Endometrial microvascular endothelial cells (primary cell): ENCODE data around the gene IGIP. TPM values are rescaled to one million over a fixed set of nuclear protein-coding genes. Genes with fewer than 3 reads are reported as not detected.

Experiments
- in situ Hi-C: cut with HindIII; loops from 2 replicates; pipeline ENCODE4 v1.10.0; 2017; ENCODE audit warnings: low sequenced_read_pairs, low pct_unique_long_range_greater_than_20kb; ENCODE audit errors: inconsistent ontology term
- total RNA-seq: library from RNA; depleted of rRNA; stranded (reverse); fragments of >200 nt; gene quantifications from one replicate; pipeline ENCODE4 v1.2.3, GENCODE V29; 2015; ENCODE audit errors: inconsistent ontology term

Gene IGIP
- 1.3 TPM for total RNA-seq

DNA sequence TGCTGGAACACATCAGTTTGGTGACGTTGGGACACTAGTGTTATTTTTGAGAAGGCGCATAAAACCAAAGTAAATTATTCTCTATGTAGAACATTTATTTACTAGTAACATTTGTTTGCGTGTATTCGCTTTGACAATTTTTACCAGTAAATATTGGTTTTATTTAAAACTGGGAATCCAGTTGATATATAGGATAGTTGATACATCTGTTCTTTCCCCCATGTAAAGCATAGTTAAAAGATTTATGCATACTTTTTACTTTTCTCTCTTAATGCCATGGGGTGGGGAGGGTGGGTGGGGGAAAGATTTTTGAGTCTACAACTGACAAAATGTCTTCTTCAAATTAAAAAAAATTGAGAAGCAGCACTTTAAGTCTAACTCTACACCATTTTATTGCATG lies at the start of gene IGIP:
IGIP (plus strand) TSS at position 301 of the 400 bp plus-strand sequence. CDS start 2,540 bp downstream, outside the sequence.
- in situ Hi-C loops: no loop called here

DNA sequence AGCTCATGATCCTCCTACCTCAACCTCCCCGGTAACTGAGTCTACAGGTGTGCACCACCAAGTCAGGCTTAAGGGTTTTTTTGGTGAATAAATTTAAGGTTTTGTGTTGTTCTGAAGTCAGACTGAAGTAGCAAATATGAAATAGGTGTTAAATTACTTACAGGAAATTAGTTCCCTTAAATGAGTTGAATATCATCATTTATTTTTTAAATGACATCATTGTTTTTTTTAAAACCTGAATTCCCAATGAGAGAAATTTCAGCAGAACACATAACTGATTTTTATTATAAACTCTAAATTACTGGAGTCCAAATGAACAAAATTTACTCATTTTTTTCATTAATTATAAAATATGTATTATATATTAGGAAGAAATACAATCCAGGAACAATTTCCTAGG lies 49.6 kb upstream of the IGIP start:
- in situ Hi-C loops: no loop called here

DNA sequence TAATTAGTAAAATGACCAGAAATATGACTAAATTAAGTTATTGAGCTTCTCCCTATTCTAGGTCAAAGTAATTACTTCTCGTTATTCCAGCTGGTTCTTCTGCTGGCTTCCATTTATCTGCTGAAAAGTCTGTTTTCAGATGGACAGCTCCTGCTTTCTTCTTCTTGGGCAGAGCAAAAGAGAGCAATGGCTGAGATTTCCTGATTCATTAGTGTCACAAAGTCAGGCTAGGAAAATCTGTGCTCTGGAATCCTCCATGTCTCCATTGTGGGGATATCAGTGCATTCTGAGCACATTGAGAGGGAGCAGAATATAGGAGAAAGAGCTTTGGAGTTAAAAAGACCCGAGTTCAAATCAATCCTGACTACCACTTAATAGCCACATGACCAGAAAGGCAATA lies 48.9 kb upstream of the IGIP start:
- in situ Hi-C loops: no loop called here

DNA sequence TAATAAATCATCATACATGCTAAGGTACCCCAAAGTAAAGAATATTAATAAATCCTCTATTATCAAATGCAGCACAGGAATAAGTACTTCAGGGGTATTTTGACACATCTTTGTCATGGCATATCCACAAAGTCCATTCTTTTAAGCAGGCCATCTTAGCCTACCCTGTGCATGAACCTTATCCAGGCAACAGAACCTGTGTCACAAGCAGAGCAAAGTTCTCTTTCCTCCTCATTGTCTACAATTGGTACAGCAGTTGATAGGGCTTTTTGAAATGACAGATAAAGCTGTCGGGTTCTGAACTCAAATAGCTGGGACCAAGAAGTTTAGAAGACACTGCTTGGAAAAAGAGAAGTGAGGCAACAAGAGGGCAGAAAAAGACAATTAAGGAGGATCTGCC lies 42.6 kb upstream of the IGIP start:
- in situ Hi-C loops: no loop called here

DNA sequence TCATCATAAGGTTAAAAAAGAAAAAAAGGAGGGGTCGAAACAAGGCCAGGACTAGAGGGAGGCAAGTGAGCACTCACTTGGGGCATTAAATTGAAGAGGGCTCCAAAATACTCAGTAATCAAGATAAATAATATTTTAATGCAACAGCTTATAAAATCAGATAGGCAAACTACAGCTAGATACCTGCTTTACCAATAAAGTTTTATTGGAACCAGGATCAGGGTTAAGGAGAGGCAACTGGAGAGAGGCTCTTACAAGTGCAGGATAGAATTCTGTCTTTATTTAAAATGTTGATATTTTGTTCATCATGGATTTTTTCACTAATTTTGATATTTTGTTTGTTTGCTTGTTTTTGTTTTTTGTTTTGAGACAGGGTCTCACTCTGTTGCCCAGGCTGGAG lies 42.1 kb upstream of the IGIP start:
- in situ Hi-C loops: no loop called here

DNA sequence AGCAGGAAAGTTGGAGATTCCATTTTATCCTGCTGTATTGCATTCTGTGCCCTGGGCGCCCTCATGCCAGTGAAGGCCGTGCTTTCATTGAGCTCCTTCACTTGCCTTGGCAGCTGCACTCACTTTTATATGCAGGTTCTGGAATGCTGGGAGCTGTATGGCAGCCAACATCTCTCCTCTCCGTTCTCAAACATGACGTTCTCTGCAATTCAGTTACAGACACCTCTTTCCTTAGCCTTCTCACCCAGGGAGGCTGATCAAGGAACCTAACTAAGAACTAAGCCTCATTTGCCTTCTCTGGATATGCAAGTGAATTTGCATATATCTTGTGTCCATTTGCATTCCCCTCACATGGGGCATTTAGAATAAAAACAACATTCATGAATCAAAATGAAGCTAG lies 41.2 kb upstream of the IGIP start:
- in situ Hi-C loops: no loop called here

DNA sequence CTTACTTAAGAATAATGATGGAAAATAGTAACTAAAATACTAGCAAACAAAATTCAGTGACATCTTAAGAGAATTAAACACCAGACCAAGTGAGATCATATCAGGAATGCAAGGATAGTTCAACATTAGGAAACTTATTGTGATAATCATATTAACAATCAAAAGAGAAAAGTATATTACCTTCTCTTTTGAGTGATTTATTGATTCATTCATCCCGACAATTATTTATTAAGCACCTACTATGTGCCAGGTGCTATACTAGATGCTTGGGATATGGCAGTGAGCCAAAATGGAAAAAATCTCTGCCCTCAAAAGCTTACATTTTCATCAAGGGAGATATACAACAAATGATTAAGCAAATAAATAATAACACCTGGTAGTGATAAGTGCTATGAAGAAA lies 35.5 kb upstream of the IGIP start:
- in situ Hi-C loops: no loop called here

DNA sequence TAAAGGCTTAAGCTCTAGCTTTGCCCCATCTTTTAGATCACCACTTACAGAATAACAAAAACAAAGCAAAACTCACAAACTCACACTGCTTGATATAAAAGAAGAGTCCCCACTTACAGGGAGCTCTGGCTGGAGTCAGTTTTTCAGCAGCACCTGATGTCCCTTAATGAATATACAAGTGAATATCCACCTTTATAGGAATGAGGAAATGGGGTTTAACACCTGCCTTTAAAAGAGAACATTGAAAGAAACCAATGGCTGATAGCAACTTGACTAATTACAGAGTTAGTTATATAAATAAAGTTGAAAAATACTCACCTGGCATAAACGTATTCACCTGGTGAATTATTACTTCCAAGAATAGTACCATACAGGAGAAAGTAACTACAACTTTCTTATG lies 32.6 kb upstream of the IGIP start:
- in situ Hi-C loops: no loop called here

DNA sequence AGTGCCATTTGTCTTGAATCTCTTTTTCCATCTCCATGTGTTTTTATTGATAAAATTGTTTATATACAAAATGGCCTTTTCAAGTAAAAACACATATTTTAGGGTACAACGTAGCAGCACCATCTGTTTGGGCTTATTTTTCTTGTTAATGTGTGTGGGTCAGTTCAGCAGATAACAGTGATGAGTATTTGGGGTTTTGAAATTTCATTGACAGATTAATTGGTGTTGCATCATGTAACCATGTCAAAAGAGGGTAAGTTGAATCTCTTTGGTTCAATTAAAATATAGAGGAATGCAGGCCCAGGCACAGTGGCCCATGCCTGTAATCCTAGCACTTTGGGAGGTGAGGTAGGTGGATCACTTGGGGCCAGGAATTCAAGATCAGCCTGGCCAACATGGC lies 31.9 kb upstream of the IGIP start:
- in situ Hi-C loops: no loop called here

DNA sequence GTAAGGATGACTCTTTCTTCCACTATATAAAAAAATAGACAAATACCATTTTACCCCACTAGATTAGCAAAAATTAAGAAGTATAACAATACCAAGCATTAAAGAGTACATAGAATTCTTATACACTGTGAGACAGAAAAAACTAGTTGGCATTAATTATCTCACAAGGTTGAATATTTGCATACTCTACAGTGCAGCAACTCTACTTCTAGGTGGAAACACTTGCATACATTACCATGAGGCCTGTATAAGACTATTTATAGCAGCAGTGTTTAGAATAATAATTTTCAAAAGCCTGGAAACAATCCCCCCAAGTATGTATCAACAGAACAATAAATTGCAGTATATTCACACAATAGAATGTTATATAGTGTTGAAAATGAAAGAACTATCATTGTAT lies 30.8 kb upstream of the IGIP start:
- in situ Hi-C loops: no loop called here

DNA sequence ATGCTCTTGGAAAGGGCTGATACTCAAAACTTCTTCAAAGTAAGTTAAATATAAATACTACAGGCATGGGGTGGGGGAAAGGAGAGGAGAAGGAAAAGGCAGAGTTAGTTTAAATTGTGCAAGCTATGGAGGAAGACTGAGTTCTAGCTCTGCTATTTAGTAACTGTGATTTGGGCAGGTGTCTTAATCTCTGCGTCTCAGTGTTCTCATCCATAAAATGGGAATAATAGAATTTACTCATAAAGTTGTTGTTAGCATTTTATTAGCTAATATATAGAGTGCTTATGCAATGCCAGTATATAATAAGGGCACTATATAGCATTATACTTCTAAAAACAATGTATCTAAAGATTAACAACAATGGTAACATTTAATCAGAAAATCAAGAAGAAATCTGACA lies 24.6 kb upstream of the IGIP start:
- in situ Hi-C loops: no loop called here

DNA sequence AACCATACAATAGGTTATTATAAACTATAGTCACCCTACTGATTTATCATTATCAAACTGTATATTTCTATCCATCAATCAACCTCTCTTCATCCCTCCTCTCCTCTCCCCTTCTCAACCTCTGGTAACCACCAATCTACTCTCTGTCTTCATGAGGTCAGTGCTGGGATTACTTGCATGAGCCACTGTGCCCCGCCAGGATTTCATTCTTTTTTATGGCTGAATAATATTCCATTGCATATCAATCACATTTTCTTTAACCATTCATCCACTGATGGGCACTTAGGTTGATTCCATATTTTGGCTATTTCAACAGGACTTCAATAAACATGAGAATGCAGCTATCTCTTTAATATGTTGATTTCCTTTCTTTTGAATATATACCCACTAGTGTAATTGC lies 22.6 kb upstream of the IGIP start:
- in situ Hi-C loops: no loop called here

DNA sequence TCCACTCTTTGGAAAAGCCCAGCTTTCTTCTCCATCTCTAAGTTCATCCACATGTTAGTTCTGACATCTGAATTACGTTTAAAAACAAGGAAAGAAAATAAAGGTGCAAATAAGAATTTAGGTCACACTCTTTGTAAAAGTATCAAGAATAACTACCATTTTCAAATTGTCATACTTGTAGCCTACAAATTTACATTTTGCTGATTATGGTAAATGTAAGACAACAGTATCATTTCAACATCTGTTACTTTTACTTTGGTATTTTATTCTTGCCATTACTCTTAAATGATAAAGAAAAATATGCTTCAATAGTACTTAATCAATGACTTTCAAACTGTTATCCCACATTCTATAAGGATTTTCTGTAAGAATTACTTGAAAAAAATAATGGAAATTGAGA lies 21.6 kb upstream of the IGIP start:
- in situ Hi-C loops: no loop called here

DNA sequence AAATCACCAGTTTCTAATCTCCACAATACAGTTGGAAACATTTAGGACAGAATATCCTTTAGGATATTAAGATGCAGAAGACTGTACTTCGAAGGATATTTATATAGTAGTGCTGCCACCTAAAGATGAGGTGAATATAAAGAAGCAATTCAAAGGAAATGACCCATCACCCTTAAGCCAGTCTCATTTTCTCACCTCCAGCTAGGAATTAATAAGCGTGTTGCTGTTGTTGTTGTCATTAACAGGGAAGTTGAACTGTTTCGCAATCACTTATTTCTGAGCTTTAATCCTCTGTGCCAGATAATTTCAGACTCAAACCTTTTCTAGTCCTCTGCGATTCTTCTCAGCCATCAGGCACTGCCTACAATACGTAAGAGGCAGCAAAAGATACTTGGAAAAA lies 19.6 kb upstream of the IGIP start:
- in situ Hi-C loops: no loop called here

DNA sequence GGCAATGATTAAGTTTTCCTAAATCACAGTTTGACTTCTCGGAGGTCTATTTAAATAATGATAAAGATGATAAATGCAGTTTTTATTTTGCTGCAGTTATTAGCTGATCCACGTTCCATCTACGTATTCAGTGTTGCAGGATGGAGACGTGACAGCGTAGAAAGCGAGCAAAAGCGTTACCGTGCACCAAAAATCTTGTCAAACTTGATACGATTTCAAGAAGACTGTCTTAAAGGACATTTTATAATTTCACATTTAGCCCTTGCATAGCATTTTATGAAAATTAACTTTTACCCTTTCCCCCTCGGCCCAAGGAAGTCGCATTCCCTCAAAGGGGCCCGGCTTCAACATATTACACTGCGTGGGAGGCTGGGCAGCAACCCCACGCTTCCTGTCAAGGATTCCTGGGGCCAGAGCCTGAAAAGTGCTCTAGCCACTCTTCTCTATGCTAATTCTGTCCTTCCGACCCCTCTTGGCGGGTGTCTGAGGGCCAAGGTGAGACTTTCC lies 18.9 kb upstream of the IGIP start:
- in situ Hi-C loops: no loop called here

DNA sequence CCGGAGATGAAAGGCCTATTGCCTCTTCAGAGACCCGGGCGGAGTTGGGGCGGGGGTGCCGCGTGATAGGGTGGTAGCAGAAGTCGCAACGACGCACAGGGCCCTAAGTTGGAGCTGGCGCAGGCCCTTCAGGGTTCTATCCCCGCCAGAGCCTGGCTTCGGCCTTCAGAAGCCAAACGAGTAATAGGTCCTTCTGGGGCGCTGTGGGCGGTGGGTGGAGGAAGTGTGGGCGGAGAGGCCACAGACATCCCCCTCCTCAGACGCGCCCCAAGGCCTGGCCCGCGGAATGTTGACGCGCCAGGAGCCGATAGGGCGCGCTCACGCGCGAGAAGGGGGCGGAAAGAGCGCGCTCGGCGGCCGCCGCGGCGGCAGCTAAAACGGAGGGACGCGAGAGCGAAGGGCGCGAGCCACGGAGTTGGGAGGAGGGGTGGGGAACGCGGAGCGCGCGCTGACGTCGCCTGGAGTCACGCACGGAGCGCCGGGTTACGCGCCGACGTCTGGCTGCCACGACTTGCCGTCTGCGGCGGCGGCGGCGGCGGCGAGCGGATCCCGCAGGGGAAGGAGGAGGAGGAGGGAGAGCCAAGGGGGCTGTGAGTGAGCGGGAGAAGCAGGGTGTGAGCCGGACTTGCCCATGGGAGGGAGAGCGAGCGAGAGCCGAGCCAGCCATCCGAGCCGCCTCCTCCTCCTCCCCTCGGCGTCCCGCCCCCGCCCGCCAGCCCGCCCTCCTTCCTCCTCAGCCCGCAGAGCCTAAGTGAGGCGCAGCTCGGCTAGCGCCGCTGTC lies 18.2 kb upstream of the IGIP start:
- in situ Hi-C loops: no loop called here

DNA sequence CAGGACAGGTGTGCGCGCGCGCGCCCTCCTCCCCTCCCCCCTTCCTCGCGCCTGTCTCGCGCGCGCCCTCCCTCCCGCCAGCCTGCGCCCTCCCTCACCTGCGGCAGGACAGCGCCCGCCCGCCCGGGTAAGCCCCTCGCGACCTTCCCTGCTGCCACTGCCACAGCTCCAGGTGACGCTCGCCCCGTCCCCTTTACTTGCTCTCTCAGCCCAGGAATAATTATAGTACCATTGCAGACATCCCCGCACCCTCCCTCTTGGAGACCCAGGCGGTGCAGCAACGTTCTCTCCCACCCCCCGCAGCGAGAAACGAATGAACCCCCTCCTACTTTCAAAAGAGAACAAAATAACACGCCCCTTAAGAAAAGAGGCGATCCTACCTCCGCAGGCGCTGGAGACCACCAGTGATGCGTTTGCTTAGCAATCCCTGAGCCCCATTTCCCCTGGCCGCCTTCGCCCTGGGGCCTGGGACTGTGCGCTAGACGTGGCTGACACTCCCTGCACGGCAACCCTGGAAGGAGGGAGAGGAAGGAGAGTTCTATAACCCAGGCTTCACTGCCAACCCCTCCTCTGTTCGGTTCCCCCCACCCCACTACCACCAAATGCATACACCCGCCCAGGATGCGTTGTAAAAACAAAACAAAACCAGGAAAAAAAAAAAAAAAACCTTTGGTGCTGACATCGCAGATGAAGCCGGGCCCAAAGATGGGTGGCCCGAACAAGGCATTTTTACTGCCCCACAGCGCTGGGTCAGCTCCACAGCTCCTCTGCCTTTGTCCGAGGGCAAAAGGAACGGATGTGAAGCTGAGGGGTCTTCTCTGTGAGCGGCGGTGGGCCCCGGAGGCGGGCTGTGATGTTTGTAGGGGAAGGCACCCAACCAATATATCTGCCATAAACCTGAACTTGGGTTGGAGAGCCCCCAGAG lies 17.4 kb upstream of the IGIP start:
- in situ Hi-C loops: no loop called here

DNA sequence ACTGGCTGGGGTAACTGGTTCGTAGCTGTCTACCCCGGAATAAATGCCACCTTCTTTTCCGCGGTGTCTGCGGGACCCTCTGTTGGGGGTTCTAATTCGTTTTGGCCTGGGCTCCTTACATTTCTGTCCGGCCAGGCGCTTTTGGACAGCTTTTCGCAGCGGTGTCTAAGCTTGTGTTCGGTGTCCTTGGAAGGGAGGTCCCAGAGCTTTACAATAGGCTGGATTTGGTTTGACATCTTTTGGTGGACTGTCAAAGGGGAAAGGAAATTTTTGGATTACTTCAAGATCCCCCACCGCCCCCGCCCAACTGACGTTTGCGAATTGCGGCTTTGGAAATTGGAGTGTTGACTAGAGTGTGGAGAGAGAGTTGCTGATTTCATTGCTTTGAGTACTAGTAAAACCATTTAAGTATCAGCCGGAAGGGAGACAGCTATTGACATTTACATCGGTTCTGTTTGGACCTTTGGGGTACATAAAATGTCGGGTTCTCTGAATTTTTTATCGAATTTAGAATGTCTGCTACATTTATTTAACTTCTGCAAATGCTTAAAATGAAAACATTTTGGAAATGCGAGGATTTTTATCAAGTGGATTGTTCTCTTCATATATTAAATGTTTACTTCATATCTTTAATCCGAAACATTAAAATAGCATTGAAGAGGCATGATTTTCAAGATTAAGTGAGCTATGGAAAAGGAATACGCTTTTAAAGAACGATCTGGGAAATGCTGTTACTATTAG lies 16.5 kb upstream of the IGIP start:
- in situ Hi-C loops: no loop called here
